ENCODE measurements around the gene PRIMA1. TPM values are rescaled to one million over a fixed set of nuclear protein-coding genes. Genes with fewer than 3 reads are reported as not detected.

The PRIMA1 gene
- total RNA-seq, 6 experiments from 2014 or later: 0.31 to 0.95 (median 0.43) TPM; not detected in 2

GRCh38 chr14:93702946-93703345, 85.3 kb downstream of the PRIMA1 start:
- intact Hi-C loops (cut with DNase I): no loop called here
- DNase-seq: no peak
- H3K4me1 ChIP-seq: no peaks in the 10 kb centered on the region
- 58% methylated on average over 6 of the region's 6 CpGs for WGBS (ENCODE audit: insufficient coverage, low coverage, low lambda C conversion rate, missing lambda C conversion rate)
- no peak overlapping the region for H3K27ac ChIP-seq
- TF ChIP-seq POLR2A (IDR thresholded peaks at IDR 0.05) (no peak), CTCF (IDR thresholded peaks at IDR 0.05) (no peak)
- H3K27me3 ChIP-seq: no peaks in the 10 kb centered on the region
- H3K36me3 ChIP-seq: no peaks in the 10 kb centered on the region
- ATAC-seq: no peak
- H3K9me3 ChIP-seq: no peaks in the 10 kb centered on the region
- no peak overlapping the region for H3K4me3 ChIP-seq

- DNase-seq (no peak), ATAC-seq (no peak)
- no peak overlapping the region for H3K4me3 ChIP-seq
- H3K27me3 ChIP-seq: no peaks in the 10 kb centered on the region
- TF ChIP-seq CTCF (IDR thresholded peaks at IDR 0.05): no peak
- TF ChIP-seq POLR2A (IDR thresholded peaks at IDR 0.05): no peak
- H3K9me3 ChIP-seq: no peaks in the 10 kb centered on the region
- no peaks in the 10 kb centered on the region for H3K36me3 ChIP-seq
- H3K4me1 ChIP-seq: no peaks in the 10 kb centered on the region
- intact Hi-C loops (cut with DNase I): no loop called here
- no peak overlapping the region for H3K27ac ChIP-seq
- WGBS (ENCODE audit: insufficient coverage, low coverage, low lambda C conversion rate, missing lambda C conversion rate): 73% methylated on average over 2 of the region's 2 CpGs
These were observed 86.7 kb downstream of the PRIMA1 start for GRCh38 chr14:93701562-93701961.

- no peak for DNase-seq
- no peaks in the 10 kb centered on the region for H3K9me3 ChIP-seq
- no peaks in the 10 kb centered on the region for H3K4me1 ChIP-seq
- no peaks in the 10 kb centered on the region for H3K36me3 ChIP-seq
- intact Hi-C loops (cut with DNase I): no loop called here
- no peak overlapping the region for H3K4me3 ChIP-seq
- TF ChIP-seq CTCF (IDR thresholded peaks at IDR 0.05) (no peak), POLR2A (IDR thresholded peaks at IDR 0.05) (no peak)
- ATAC-seq: no peak
- H3K27me3 ChIP-seq: no peaks in the 10 kb centered on the region
- H3K27ac ChIP-seq: no peak overlapping the region
These were observed 87.4 kb downstream of the PRIMA1 start for GRCh38 chr14:93700928-93701327.

GRCh38 chr14:93693914-93694313, 94.4 kb downstream of the PRIMA1 start:
- no peaks in the 10 kb centered on the region for H3K9me3 ChIP-seq
- 47% methylated on average over 5 of the region's 6 CpGs for WGBS (ENCODE audit: insufficient coverage, low coverage, low lambda C conversion rate, missing lambda C conversion rate)
- H3K27me3 ChIP-seq: no peaks in the 10 kb centered on the region
- ATAC-seq: no peak
- no peaks in the 10 kb centered on the region for H3K4me1 ChIP-seq
- DNase-seq: no peak
- TF ChIP-seq POLR2A (IDR thresholded peaks at IDR 0.05) (no peak), CTCF (IDR thresholded peaks at IDR 0.05) (no peak)
- H3K36me3 ChIP-seq: no peaks in the 10 kb centered on the region
- intact Hi-C loops (cut with DNase I): no loop called here
- no peak overlapping the region for H3K4me3 ChIP-seq
- H3K27ac ChIP-seq: no peak overlapping the region
